Urinary bladder (tissue), 4 donors: ENCODE results near the gene NCK2. TPM values are rescaled to one million over a fixed set of nuclear protein-coding genes. Genes with fewer than 3 reads are reported as not detected.

ENCODE experiments used
- DNase-seq: peaks from one replicate; pipeline ENCODE4 v3.0.0-alpha.2; 2015; ENCODE audit errors: extremely low spot score
- H3K27ac ChIP-seq: one replicate; pipeline ENCODE4 v1.5.1; 2013; ENCODE audit warnings: low read depth, mild to moderate bottlenecking, moderate library complexity
- H3K36me3 ChIP-seq: one replicate; pipeline ENCODE4 v1.6.1; 2013; ENCODE audit warnings: mild to moderate bottlenecking, moderate library complexity; ENCODE audit not compliant: insufficient read depth
- H3K4me1 ChIP-seq: one replicate; pipeline ENCODE4 v1.6.1; 2013; ENCODE audit warnings: mild to moderate bottlenecking, moderate library complexity; ENCODE audit not compliant: insufficient read depth
- H3K4me3 ChIP-seq: one replicate; pipeline ENCODE4 v1.5.1; 2013; ENCODE audit warnings: low read depth, low read length
- WGBS: extraction: QIAGEN DNeasy Blood & Tissue Kit; methylation state at CpG from one replicate; pipeline ENCODE4 v1.1.7; 2013; 5-methylcytosine and 5-hydroxymethylcytosine counted together
- polyA plus RNA-seq: library from polyadenylated mRNA; stranded (reverse); fragments of 200-250 nt; gene quantifications from one replicate; pipeline ENCODE4 v1.2.3, GENCODE V29; 2013
- total RNA-seq: library from RNA; depleted of rRNA; stranded (reverse); fragments of >200 nt; gene quantifications from one replicate; pipeline ENCODE4 v1.2.3, GENCODE V29; 2014
- donor health status: healthy with polysubstance abuse.
- donor health status: healthy.

Gene NCK2
- total and polyA plus RNA-seq, 2 donors = 31.5 to 64.8 TPM

DNA sequence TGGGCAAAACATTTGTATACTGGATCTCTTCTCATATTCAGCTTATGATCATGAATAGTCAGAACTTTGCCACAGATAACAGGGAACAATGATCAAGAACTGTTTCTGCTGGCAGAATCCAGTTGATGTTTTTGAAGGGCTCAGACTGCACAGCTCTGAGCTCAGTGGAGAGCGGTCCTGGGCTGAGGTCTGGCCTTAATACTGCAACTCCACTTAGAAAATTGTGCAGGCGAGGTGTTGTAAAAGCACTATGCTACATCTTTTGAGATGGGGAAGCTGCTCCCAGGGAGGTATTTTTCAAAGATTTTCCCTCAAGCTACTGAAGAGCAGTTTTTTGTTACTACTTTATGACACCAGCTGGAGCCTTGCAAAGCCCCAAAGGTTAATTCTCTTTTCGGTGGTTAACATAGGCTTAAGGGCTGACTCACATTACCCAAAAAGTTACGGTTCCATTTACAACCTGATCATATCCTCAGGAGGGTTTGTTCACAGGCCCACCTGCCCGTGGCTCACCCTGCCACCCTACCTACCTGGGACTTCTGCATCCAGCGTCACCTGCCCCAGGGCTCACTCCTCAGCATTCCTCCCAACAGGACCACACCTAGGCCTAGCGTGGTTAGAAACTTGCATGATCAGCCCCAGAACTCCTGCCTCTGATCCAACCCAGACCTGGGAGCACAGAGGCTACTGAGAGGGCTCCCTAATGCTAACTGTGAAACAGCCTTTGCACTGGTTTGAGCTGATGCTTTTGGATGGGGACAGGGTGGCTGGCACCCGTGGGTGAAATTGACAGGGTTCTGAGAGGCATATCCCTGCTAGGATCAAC, 114.4 kb downstream of the NCK2 start:
- no peak overlapping the region for H3K27ac ChIP-seq
- H3K4me1 ChIP-seq = no peaks in the 10 kb centered on the region
- DNase-seq = no peak
- H3K36me3 ChIP-seq = no peaks in the 10 kb centered on the region
- no peak overlapping the region for H3K4me3 ChIP-seq
- 68% methylated on average over 8 of the region's 8 CpGs for WGBS

DNA sequence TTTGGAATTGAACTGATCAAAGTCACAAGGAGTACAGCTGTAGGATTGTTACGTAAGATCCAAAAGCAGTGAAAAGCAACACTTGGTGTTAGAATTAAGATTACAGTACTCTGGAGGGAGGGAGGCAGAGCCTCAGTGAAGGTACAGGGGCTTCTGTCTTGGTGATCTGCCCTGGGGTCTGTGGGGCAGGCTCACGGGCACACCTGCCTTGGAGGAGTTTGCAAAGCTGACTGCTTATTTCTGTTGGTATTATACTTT, 114.9 kb downstream of the NCK2 start:
- DNase-seq = no peak
- Histone ChIP-seq H3K36me3 (no peaks in the 10 kb centered on the region), H3K4me1 (no peaks in the 10 kb centered on the region), H3K4me3 (no peak overlapping the region), H3K27ac (no peak overlapping the region)
- 98% methylated on average over 2 of the region's 2 CpGs for WGBS

- no peak for DNase-seq
- WGBS = 95% methylated on average over 10 of the region's 10 CpGs
- Histone ChIP-seq H3K27ac (no peak overlapping the region), H3K4me3 (no peak overlapping the region), H3K4me1 (no peaks in the 10 kb centered on the region), H3K36me3 (no peaks in the 10 kb centered on the region)
These were observed 115.9 kb downstream of the NCK2 start for GRCh38 chr2:105860567-105860966.

DNA sequence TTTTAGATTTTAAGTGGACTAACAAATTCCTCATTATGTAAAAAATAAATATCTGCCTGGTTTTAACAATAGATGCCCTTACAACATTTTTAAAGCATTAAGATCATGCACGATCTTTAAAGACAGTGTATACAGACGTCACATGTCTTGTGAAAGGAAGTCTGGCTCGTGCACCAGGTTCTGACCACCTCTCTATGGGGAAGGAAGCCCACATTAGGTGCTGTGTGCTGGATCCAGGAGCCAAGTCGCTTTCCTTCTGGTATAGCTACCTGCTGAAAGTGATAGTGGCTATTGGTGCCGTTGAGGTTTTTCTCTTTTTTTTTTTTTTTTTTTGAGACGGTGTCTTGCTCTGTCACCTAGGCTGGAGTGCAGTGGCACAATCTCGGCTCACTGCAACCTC, 116.5 kb downstream of the NCK2 start:
- DNase-seq = no peak
- no peak overlapping the region for H3K27ac ChIP-seq
- no peaks in the 10 kb centered on the region for H3K4me1 ChIP-seq
- 75% methylated on average over 7 of the region's 7 CpGs for WGBS
- H3K36me3 ChIP-seq = no peaks in the 10 kb centered on the region
- no peak overlapping the region for H3K4me3 ChIP-seq

- DNase-seq = no peak
- no peak overlapping the region for H3K4me3 ChIP-seq
- no peaks in the 10 kb centered on the region for H3K4me1 ChIP-seq
- WGBS = 77% methylated on average over 5 of the region's 5 CpGs
- H3K36me3 ChIP-seq = no peaks in the 10 kb centered on the region
- no peak overlapping the region for H3K27ac ChIP-seq
These were observed 118.1 kb downstream of the NCK2 start for GRCh38 chr2:105862843-105863242.

GRCh38 chr2:105864262-105864661, 119.5 kb downstream of the NCK2 start:
- Histone ChIP-seq H3K4me3 (no peak overlapping the region), H3K36me3 (no peaks in the 10 kb centered on the region), H3K4me1 (peaks cover 1% of the 10 kb centered on the region), H3K27ac (no peak overlapping the region)
- DNase-seq = no peak
- WGBS = 89% methylated on average over 6 of the region's 6 CpGs

GRCh38 chr2:105865222-105865913, 120.7 kb downstream of the NCK2 start:
- Histone ChIP-seq H3K4me1 (peaks cover 1% of the 10 kb centered on the region), H3K36me3 (no peaks in the 10 kb centered on the region), H3K27ac (no peak overlapping the region), H3K4me3 (no peak overlapping the region)
- WGBS = 91% methylated on average over 9 of the region's 9 CpGs
- no peak for DNase-seq

DNA sequence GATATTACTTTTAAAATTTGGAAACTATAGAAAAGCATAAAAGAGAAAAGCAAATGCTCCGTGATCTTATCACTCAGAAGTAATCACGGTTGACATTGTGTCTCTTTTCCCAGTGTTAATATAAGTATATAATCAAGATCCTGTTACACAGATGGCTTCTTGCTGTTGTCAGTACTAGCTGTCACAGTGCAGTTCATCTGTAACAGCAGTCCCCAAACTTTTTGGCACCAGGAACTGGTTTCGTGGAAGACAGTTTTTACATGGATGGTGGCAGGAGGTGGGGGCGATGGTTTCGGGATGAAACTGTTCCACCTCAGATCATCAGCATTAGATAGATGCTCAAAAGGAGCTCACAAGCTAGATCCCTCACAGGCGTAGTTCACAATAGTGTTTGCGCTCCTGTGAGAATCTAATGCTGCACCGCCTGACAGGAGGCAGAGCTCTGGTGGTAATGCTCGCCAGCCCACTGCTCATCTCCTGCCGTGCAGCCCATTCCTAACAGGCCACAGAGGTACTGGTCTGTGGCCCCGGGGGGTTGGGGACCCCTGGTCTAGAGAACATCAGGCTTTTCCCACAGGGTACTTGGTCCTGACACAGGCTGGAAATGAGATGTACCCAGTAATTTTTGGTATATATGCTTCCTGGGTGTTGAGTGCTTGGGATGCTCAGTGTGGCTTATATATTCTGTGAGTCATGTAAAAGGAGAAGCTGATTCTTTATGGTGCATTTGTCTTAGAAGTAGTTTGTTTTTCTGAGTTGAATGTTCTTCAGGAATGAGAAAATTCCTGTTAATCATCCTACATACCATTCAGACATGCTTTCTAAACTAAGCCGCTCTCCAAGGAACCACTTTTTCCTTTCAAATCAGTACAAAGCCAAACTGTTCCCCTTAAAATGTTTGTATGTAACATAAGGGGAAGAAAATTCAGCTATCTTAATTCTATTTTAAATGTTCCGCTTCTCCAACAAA, 121.8 kb downstream of the NCK2 start:
- Histone ChIP-seq H3K36me3 (no peaks in the 10 kb centered on the region), H3K4me1 (peaks cover 1% of the 10 kb centered on the region), H3K4me3 (no peak overlapping the region), H3K27ac (no peak overlapping the region)
- no peak for DNase-seq
- 62% methylated on average over 13 of the region's 13 CpGs for WGBS

DNA sequence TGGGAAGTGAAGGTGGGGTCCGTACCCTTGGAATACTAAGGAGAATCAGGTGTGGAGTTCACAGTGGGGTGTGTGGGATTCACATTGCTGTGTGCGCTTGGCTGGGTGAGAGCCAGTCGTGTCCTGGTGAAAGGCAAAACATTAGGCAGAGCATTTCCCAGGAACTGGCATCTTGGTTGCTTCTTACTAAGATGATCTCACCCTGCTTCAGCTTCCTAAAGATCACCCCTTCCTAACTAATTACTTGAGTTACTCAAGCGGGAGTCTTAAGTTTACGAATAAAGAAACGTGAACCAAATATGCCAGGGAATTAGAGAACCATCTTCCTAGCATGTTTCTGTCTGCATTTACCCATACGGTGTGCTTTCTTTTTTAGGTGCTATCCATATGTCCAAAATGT, 122.9 kb downstream of the NCK2 start:
- no peak overlapping the region for H3K27ac ChIP-seq
- H3K4me3 ChIP-seq = no peak overlapping the region
- no peaks in the 10 kb centered on the region for H3K36me3 ChIP-seq
- H3K4me1 ChIP-seq = peaks cover 1% of the 10 kb centered on the region
- 61% methylated on average over 7 of the region's 7 CpGs for WGBS
- DNase-seq = no peak

DNA sequence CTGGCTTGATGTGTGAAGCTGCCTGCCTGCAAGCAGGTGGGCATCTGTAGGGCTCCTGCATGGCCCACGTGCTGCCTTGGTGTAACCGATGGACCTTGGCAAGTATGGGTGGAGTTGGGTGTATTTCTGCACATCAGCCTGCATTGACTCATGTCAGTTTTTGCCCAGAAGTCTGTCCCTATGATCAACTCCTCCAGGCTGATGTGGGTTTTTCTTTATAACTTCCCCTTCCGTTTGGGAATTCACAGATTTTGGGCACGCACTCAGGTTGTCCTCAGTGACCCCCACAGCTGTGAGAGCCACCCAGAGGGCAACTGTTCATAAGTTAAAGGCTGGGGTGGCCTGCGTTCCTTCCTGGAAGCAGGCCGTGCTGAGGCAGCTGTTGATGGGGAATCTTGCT, 123.3 kb downstream of the NCK2 start:
- Histone ChIP-seq H3K4me1 (peaks cover 1% of the 10 kb centered on the region), H3K36me3 (no peaks in the 10 kb centered on the region), H3K27ac (no peak overlapping the region), H3K4me3 (no peak overlapping the region)
- 57% methylated on average over 6 of the region's 6 CpGs for WGBS
- no peak for DNase-seq

DNA sequence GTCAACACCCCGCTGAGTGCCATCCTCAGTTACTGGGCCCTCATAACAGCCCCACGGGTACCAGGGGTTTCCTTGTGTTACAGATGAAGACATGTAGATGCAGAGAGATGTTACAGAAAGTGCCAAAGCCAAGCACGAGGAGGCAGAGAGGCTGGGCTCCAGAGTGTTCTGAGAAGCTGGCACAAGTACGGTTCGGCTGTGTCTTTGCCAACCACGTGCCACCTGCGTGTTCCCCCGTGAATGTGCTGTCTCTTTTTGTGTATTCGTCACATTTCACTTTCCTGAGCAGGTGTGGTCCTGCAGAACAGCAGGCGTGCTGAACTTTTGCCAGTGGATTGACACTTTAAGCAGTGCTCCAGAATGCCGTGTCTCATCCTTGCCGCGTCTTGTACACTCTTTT, 124.6 kb downstream of the NCK2 start:
- no peak for DNase-seq
- no peak overlapping the region for H3K4me3 ChIP-seq
- H3K36me3 ChIP-seq = no peaks in the 10 kb centered on the region
- WGBS = 94% methylated on average over 13 of the region's 13 CpGs
- no peak overlapping the region for H3K27ac ChIP-seq
- H3K4me1 ChIP-seq = peaks cover 1% of the 10 kb centered on the region

DNA sequence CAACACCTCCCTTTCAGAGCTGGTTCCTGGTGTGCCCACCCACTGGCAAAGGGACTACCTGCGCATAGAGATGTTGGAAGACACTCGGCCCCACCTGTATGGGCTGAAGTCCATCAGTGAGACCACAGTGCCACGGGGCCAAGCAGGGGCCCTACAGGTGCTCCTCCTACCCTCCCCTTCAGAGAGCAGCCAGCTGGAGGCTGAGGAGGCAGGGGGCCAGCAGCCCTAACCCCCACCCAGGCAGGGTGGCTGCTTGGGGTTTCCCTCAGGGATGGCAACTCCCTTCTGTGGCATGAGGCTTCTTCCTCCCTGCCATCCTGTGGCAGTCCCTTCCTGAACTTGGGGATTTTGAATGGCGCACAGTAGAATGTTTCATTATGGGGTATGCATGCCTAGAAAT, 125.3 kb downstream of the NCK2 start:
- no peak for DNase-seq

DNA sequence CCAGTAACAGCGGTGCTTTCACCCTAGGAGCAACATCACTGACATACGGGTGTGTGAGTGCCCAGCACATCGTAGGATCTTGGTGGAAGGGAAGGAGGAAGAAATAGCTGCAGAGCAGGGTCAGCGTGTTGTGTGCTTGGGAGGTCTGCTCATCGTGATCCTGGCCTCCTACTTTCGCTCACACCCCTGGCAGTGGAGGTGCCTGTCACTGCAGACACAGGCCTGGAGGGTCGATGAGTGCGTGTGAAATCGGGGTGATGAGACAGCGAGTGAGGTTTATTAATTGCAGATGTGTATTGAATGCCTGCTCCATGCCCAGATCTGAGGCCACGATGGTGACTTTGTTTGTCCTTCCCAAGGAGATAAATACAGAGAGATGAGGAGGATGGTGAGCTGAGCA, 126.1 kb downstream of the NCK2 start:
- no peak for DNase-seq
- peaks cover 1% of the 10 kb centered on the region for H3K4me1 ChIP-seq
- H3K36me3 ChIP-seq = no peaks in the 10 kb centered on the region
- WGBS = 87% methylated on average over 11 of the region's 11 CpGs
- H3K4me3 ChIP-seq = no peak overlapping the region
- no peak overlapping the region for H3K27ac ChIP-seq

More for the DNA sequence above, 125.3 kb downstream of the NCK2 start:
- H3K4me1 ChIP-seq = peaks cover 1% of the 10 kb centered on the region
- 98% methylated on average over 4 of the region's 4 CpGs for WGBS
- no peak overlapping the region for H3K27ac ChIP-seq
- H3K36me3 ChIP-seq = no peaks in the 10 kb centered on the region
- H3K4me3 ChIP-seq = no peak overlapping the region
